ENCODE measurements around the gene TSPAN11. TPM values are rescaled to one million over a fixed set of nuclear protein-coding genes. Genes with fewer than 3 reads are reported as not detected.

TSPAN11 gene
- total and polyA plus RNA-seq, 4 donors = 1.4 to 12.1 (median 3.9) TPM

DNA sequence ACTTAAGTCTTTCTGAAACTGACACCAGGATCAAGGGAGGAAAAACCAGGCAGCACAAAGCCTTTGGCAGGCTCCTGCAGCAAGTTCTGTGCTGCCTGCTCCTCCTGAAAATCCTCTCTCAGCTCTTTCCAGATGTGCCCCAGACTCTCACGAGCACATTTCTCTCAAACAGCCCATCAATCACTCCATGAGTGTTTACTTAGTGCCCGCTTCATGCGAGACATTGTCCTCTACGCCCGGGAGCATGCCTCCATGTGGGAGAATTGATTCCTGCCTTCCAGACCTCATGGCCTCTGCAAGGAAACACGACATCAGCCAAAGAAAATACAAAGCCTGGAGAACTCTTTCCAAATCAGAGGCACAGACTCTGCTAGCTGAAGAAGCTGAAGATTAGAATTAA, 46.5 kb upstream of the TSPAN11 start:
- Histone ChIP-seq H3K36me3 (ENCODE audit: control insufficient read depth in 4 of 4, insufficient read depth in 4 of 4, low read length in 4 of 4) (no peaks in the 10 kb centered on the region), H3K27me3 (ENCODE audit: control insufficient read depth in 3 of 3, insufficient read depth in 3 of 3, low read length in 2 of 3) (no peaks in the 10 kb centered on the region), H3K9ac (ENCODE audit: insufficient read depth in 1 of 2, low read length in 2 of 2) (peak overlapping the region in 1 of 2 donors; percentile 11), H3K4me3 (no peak overlapping the region), H3K4me1 (ENCODE audit: control insufficient read depth in 5 of 5, insufficient read depth in 5 of 5, low read length in 5 of 5) (peaks cover 0 to 6% (median under 1%) of the 10 kb centered on the region in 5 donors), H3K27ac (ENCODE audit: low read depth in 1 of 2, low read length in 1 of 2) (no peak overlapping the region), H3K9me3 (ENCODE audit: control insufficient read depth in 4 of 4, insufficient read depth in 3 of 4, low read length in 3 of 4) (no peaks in the 10 kb centered on the region)
- WGBS, 2 donors = 23 to 24% methylated on average over 6 of the region's 6 CpGs
- ATAC-seq (ENCODE audit: insufficient read depth, low FRiP score) (no peak), DNase-seq (peak; percentile 43 to 63 (median 61))
- no peak for TF ChIP-seq CTCF (IDR thresholded peaks at IDR 0.05; ENCODE audit: control extremely low read depth, extremely low read depth)

DNA sequence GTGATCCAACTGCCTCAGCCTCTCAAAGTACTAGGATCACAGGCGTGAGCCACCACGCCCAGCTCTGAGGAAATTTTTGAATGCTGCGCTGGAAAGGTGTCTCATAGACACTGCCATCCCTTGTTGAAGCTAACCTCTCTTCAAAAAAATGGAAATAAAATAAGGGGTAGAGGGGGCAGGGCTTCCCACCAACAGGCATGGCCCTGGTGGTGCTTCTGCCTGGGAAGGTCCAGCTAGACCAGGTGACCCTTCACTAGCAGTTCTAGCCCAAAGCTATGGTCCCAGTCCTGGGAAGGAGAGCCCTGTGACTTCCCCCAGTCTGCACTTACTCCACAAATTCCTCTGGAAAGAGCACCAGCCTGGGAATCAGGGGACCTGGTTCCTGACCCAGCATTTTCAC, 45.7 kb upstream of the TSPAN11 start:
- ATAC-seq (ENCODE audit: insufficient read depth, low FRiP score) (no peak), DNase-seq (no peak)
- TF ChIP-seq CTCF (IDR thresholded peaks at IDR 0.05; ENCODE audit: control extremely low read depth, extremely low read depth) = no peak
- no peak overlapping the region for H3K9ac ChIP-seq (ENCODE audit: insufficient read depth in 1 of 2, low read length in 2 of 2)
- no peaks in the 10 kb centered on the region for H3K27me3 ChIP-seq (ENCODE audit: control insufficient read depth in 3 of 3, insufficient read depth in 3 of 3, low read length in 2 of 3)
- H3K9me3 ChIP-seq (ENCODE audit: control insufficient read depth in 4 of 4, insufficient read depth in 3 of 4, low read length in 3 of 4) = peaks cover 0 to 5% (median under 1%) of the 10 kb centered on the region in 4 donors
- no peak overlapping the region for H3K4me3 ChIP-seq
- 92 to 98% methylated on average over 3 of the region's 3 CpGs for WGBS, 2 donors
- H3K27ac ChIP-seq (ENCODE audit: low read depth in 1 of 2, low read length in 1 of 2) = no peak overlapping the region
- H3K36me3 ChIP-seq (ENCODE audit: control insufficient read depth in 4 of 4, insufficient read depth in 4 of 4, low read length in 4 of 4) = no peaks in the 10 kb centered on the region
- H3K4me1 ChIP-seq (ENCODE audit: control insufficient read depth in 5 of 5, insufficient read depth in 5 of 5, low read length in 5 of 5) = peaks cover 0 to 6% (median 0%) of the 10 kb centered on the region in 5 donors

DNA sequence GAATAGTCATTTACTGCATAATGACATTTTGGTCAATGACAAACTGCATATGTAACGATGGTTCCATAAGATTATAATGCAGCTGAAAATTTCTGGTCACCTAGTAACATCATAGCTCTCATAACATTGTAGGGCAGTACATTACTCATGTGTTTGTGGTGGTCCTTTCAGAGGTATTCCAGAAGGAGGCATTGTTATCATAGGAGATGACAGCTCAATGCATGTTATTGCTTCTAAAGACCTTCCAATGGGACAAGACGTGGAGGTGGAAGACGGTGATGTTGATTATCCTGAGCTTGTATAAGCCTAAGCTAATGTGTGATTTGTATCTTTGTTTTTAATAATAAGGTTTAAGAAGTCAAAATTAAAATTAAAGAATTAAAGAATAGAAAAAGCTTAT, 43.8 kb upstream of the TSPAN11 start:
- Histone ChIP-seq H3K9ac (ENCODE audit: insufficient read depth in 1 of 2, low read length in 2 of 2) (no peak overlapping the region), H3K27ac (ENCODE audit: low read depth in 1 of 2, low read length in 1 of 2) (no peak overlapping the region), H3K9me3 (ENCODE audit: control insufficient read depth in 4 of 4, insufficient read depth in 3 of 4, low read length in 3 of 4) (peaks cover 0 to 10% (median 5%) of the 10 kb centered on the region in 4 donors), H3K4me1 (ENCODE audit: control insufficient read depth in 5 of 5, insufficient read depth in 5 of 5, low read length in 5 of 5) (peaks cover 0 to 6% (median 0%) of the 10 kb centered on the region in 5 donors), H3K36me3 (ENCODE audit: control insufficient read depth in 4 of 4, insufficient read depth in 4 of 4, low read length in 4 of 4) (no peaks in the 10 kb centered on the region), H3K4me3 (no peak overlapping the region), H3K27me3 (ENCODE audit: control insufficient read depth in 3 of 3, insufficient read depth in 3 of 3, low read length in 2 of 3) (no peaks in the 10 kb centered on the region)
- TF ChIP-seq CTCF (IDR thresholded peaks at IDR 0.05; ENCODE audit: control extremely low read depth, extremely low read depth) = no peak
- 78 to 80% methylated on average over 3 of the region's 3 CpGs for WGBS, 2 donors
- ATAC-seq (ENCODE audit: insufficient read depth, low FRiP score) (no peak), DNase-seq (peak in 2 of 3 donors; percentile 13 to 28)

DNA sequence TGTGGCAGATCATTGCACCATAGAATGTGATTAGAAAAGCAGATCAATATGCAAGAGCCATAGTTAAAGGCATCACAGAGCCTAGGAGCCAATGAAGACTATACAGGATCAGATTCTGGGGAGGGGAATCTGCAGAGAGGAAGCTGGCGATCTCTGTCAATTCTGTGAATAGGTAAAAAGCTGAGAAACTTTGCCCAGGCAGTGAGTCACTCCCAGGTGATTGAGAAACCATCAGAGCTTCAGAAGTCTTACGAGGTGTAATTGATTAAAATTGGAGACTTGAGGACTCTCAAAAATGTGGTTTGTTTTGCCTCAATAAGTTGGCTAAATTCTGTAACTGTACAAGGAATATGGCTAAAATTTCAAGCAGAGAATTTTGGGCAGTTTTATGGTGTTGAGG, 41.7 kb upstream of the TSPAN11 start:
- peaks cover 0 to 4% (median 0%) of the 10 kb centered on the region in 5 donors for H3K4me1 ChIP-seq (ENCODE audit: control insufficient read depth in 5 of 5, insufficient read depth in 5 of 5, low read length in 5 of 5)
- no peak overlapping the region for H3K4me3 ChIP-seq
- peaks cover 0 to 10% (median 5%) of the 10 kb centered on the region in 4 donors for H3K9me3 ChIP-seq (ENCODE audit: control insufficient read depth in 4 of 4, insufficient read depth in 3 of 4, low read length in 3 of 4)
- H3K36me3 ChIP-seq (ENCODE audit: control insufficient read depth in 4 of 4, insufficient read depth in 4 of 4, low read length in 4 of 4) = no peaks in the 10 kb centered on the region
- no peak overlapping the region for H3K9ac ChIP-seq (ENCODE audit: insufficient read depth in 1 of 2, low read length in 2 of 2)
- WGBS, 2 donors = 72 to 95% methylated on average over 2 of the region's 2 CpGs
- TF ChIP-seq CTCF (IDR thresholded peaks at IDR 0.05; ENCODE audit: control extremely low read depth, extremely low read depth) = no peak
- ATAC-seq (ENCODE audit: insufficient read depth, low FRiP score) (no peak), DNase-seq (no peak)
- H3K27ac ChIP-seq (ENCODE audit: low read depth in 1 of 2, low read length in 1 of 2) = no peak overlapping the region
- H3K27me3 ChIP-seq (ENCODE audit: control insufficient read depth in 3 of 3, insufficient read depth in 3 of 3, low read length in 2 of 3) = no peaks in the 10 kb centered on the region

All from lung (tissue), 12 donors.